ENCODE measurements around the gene NELL1.

- TF ChIP-seq CTCF (IDR thresholded peaks at IDR 0.05; ENCODE audit: insufficient read depth, low read length) (no peak), POLR2AphosphoS5 (IDR thresholded peaks at IDR 0.05; ENCODE audit: low read depth) (no peak), REST (IDR thresholded peaks at IDR 0.05; ENCODE audit: insufficient replicate concordance, low read depth) (no peak), GABPA (IDR thresholded peaks at IDR 0.05; ENCODE audit: low read depth) (no peak)
Observed at GRCh38 chr11:21494946-21495345, 825.6 kb downstream of the NELL1 start.
